Heart left ventricle (tissue), 13 donors: Measurements from ENCODE around the gene RALB.

Source experiments
- POLR2A ChIP-seq, 2 donors: fragments of 450-650 bp; IDR thresholded peaks; one replicate each; pipeline ENCODE4 v1.6.1; 2017; ENCODE audit warnings: antibody characterized with exemption in 2 of 2, mild to moderate bottlenecking in 2 of 2, moderate library complexity in 2 of 2
- TF ChIP-seq, protein P1 (sequence below), 12 donors: fragments of 200-600 bp; sonication (generic) in 4 of 12; IDR thresholded peaks; one replicate each; pipeline versions ENCODE4 v1.5.0 to v1.8.0; 2018 to 2022; ENCODE audit warnings: antibody characterized with exemption in 12 of 12, mild to moderate bottlenecking in 5 of 12
- donor health status: ischemic (EF 13 %, LVEDD 7.1; RV severe dilation, severe dysfunction).
- donor health status: DM: no; HTN: yes; CAD: no.
- donor health status: DM: no; HTN: no; CAD: no.
- donor health status: ischemic (EF 25% LVEDD 6.9; RV normal size, moderate dysfunction).
- donor health status: ischemic (EF 25% LVEDD 5.7; RV mildly dilated, moderate dysfunction).
- donor health status: ischemic (EF 35%, LVEDD 5.7; RV mildly dilated, moderate dysfunction).
- donor health status: nonischemic (EF 11% LVEDD 7.7; RV severe dilation, severe dysfunction).
- donor health status: DM: yes; HTN: yes; CAD: no.
- donor health status: PGD.
- donor health status: ischemic (EF 29% LVEDD 5.4; RV normal size, mild dysfunction).
- donor health status: nonischemic (EF 23%, LVEDD 6.1; RV moderate dilation, normal function).

GRCh38 chr2:120238728-120239487, 13.7 kb upstream of the RALB start:
- TF ChIP-seq, protein P1, sequence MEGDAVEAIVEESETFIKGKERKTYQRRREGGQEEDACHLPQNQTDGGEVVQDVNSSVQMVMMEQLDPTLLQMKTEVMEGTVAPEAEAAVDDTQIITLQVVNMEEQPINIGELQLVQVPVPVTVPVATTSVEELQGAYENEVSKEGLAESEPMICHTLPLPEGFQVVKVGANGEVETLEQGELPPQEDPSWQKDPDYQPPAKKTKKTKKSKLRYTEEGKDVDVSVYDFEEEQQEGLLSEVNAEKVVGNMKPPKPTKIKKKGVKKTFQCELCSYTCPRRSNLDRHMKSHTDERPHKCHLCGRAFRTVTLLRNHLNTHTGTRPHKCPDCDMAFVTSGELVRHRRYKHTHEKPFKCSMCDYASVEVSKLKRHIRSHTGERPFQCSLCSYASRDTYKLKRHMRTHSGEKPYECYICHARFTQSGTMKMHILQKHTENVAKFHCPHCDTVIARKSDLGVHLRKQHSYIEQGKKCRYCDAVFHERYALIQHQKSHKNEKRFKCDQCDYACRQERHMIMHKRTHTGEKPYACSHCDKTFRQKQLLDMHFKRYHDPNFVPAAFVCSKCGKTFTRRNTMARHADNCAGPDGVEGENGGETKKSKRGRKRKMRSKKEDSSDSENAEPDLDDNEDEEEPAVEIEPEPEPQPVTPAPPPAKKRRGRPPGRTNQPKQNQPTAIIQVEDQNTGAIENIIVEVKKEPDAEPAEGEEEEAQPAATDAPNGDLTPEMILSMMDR (IDR thresholded peaks at IDR 0.05), result no peak
- no peak for TF ChIP-seq POLR2A (IDR thresholded peaks at IDR 0.05)
